HepG2 (cell line): ENCODE measurements around the gene DDN. TPM values are rescaled to one million over a fixed set of nuclear protein-coding genes. Genes with fewer than 3 reads are reported as not detected.

Experiments
- ATAC-seq: fragments of 200-7000 bp; cut with Tn5 transposase; 3 replicates; pipeline ENCODE4 v1.9.1; 2020; ENCODE audit warnings: mild to moderate bottlenecking, moderate library complexity
- BruUV-seq: library from RNA; stranded (reverse); fragments of 400-500 nt; replicated peaks from 2 replicates; lab custom pipeline; 2021; lab: Mats Ljungman, UMichigan
- CTCF ChIA-PET: fragments of 300-600 bp; formaldehyde crosslinking; extraction: SDS; loops from one replicate; lab custom pipeline; 2021; ENCODE audit warnings: low total read pairs, inconsistent platforms, low intra/inter-chr PET ratio; lab: Yijun Ruan, JAX
- POLR2A ChIA-PET: fragments of 350-600 bp; sonication (Branson Sonifier 250); formaldehyde crosslinking; loops from one replicate; lab custom pipeline; 2020; ENCODE audit warnings: antibody characterized with exemption, inconsistent platforms; lab: Yijun Ruan, JAX
- DNase-seq: peaks from one replicate; pipeline ENCODE4 v3.0.0-alpha.2; 2015; ENCODE audit warnings: low spot score
- FAIRE-seq: peaks from 3 replicates; lab custom pipeline; 2011; peaks lifted over from hg19 to GRCh38; lab: Jason Lieb, UNC
- H2AFZ ChIP-seq: one replicate; pipeline ENCODE4 v1.6.1; 2011; ENCODE audit warnings: low read length, inconsistent platforms
- H3K27ac ChIP-seq: fragments of 300-600 bp; 3 replicates; pipeline ENCODE4 v1.8.0; 2011; ENCODE audit warnings: mixed run types, mild to moderate bottlenecking, mixed read lengths, low read length, inconsistent platforms; ENCODE audit not compliant: insufficient read depth; ENCODE audit errors: extremely low read length
- H3K27me3 ChIP-seq, 2 experiments: fragments of 200-600 bp in 1 of 2; 2 replicates in 1 of 2; 3 replicates in 1 of 2; pipeline versions ENCODE4 v1.6.0 to v1.8.0; 2011; ENCODE audit warnings: low read length in 2 of 2, mild to moderate bottlenecking in 2 of 2, moderate library complexity in 2 of 2, inconsistent platforms in 1 of 2; ENCODE audit not compliant: insufficient read depth in 2 of 2, control insufficient read depth in 1 of 2
- H3K36me3 ChIP-seq, 2 experiments: fragments of 200-600 bp in 1 of 2; replicated peaks in 1 of 2; 2 replicates in 1 of 2; 3 replicates in 1 of 2; pipeline versions ENCODE4 v1.5.1 to v1.8.0; 2011; ENCODE audit warnings: low read length in 2 of 2, inconsistent platforms in 1 of 2; ENCODE audit not compliant: insufficient read depth in 2 of 2, control insufficient read depth in 1 of 2
- H3K4me1 ChIP-seq: 2 replicates; pipeline ENCODE4 v1.5.1; 2012; ENCODE audit warnings: low read length, inconsistent platforms; ENCODE audit not compliant: insufficient read depth
- H3K4me2 ChIP-seq: 2 replicates; pipeline ENCODE4 v1.6.0; 2011; ENCODE audit warnings: low read depth, low read length, inconsistent platforms
- H3K4me3 ChIP-seq, 3 experiments: fragments of 200-600 bp in 1 of 3; sonication (generic), shearing (Covaris generic) in 1 of 3; replicated peaks in 1 of 3; 2 replicates each; pipeline ENCODE4 v1.5.1; 2011 to 2016; ENCODE audit warnings: low read length in 3 of 3, inconsistent platforms in 2 of 3, low read depth in 2 of 3, mild to moderate bottlenecking in 2 of 3, control low read depth in 1 of 3, mixed read lengths in 1 of 3; ENCODE audit not compliant: insufficient read depth in 1 of 3
- H3K79me2 ChIP-seq: one replicate; pipeline ENCODE4 v1.6.1; 2011; ENCODE audit warnings: low read length, inconsistent platforms; ENCODE audit not compliant: insufficient read depth
- H3K9ac ChIP-seq: 2 replicates; pipeline ENCODE4 v1.6.0; 2011; ENCODE audit warnings: mild to moderate bottlenecking, low read depth, low read length, inconsistent platforms; ENCODE audit not compliant: insufficient read depth
- H3K9me3 ChIP-seq: 2 replicates; pipeline ENCODE4 v1.5.1; 2012; ENCODE audit warnings: mild to moderate bottlenecking, low read length
- H4K20me1 ChIP-seq: 2 replicates; pipeline ENCODE4 v1.6.0; 2011; ENCODE audit warnings: inconsistent platforms, mild to moderate bottlenecking, low read length, moderate library complexity; ENCODE audit not compliant: insufficient read depth
- AGO2 ChIP-seq: fragments of 200-400 bp; formaldehyde crosslinking; optimal IDR thresholded peaks from 2 replicates; pipeline ENCODE3; 2017; ENCODE audit warnings: mild to moderate bottlenecking, low read depth, low read length, moderate library complexity
- ARID4A ChIP-seq: sonication (generic); formaldehyde crosslinking; IDR thresholded peaks from 2 replicates; pipeline ENCODE4 v1.5.0; 2020; ENCODE audit warnings: mild to moderate bottlenecking, missing genetic modification reagents, borderline replicate concordance
- PAWR ChIP-seq: sonication (generic); formaldehyde crosslinking; IDR thresholded peaks from 2 replicates; pipeline ENCODE4 v1.4.0; 2020; ENCODE audit warnings: missing genetic modification reagents, mild to moderate bottlenecking, borderline replicate concordance
- RBFOX2 ChIP-seq: fragments of 200-400 bp; formaldehyde crosslinking; IDR thresholded peaks from 2 replicates; pipeline ENCODE4 v1.6.1; 2017; ENCODE audit warnings: low read depth, mild to moderate bottlenecking, low read length
- WGBS: methylation state at CpG from one replicate; pipeline ENCODE4 v1.1.6; 2017; ENCODE audit warnings: low lambda C conversion rate; 5-methylcytosine and 5-hydroxymethylcytosine counted together
- in situ Hi-C: cut with HindIII; loops from 2 replicates; pipeline ENCODE4 v1.10.0; 2017; ENCODE audit warnings: low pct_unique_long_range_greater_than_20kb; ENCODE audit not compliant: extremely low pct_ligation_motif_present
- intact Hi-C: fragments of 100-400 bp; cut with micrococcal nuclease; formaldehyde crosslinking; loops from one replicate; pipeline ENCODE4 v1.10.0; 2022; ENCODE audit not compliant: unreplicated experiment
- polyA plus RNA-seq, 8 experiments: library from polyadenylated mRNA; depleted of rRNA in 3 of 8; stranded (reverse) in 7 of 8; unstranded in 1 of 8; fragments of >200 nt; fragmentation: Illumina TruSeq in 4 of 8; extraction: Trizol in 4 of 8; gene quantifications; 2 replicates each; pipeline versions ENCODE4 v1.2.1 to v1.2.3, GENCODE V29; 2011 to 2016; ENCODE audit warnings: low read depth in 4 of 8, missing spikeins in 1 of 8, mixed read lengths in 1 of 8; ENCODE audit not compliant: insufficient read depth in 1 of 8
- total RNA-seq, 5 experiments: library from RNA; depleted of rRNA; stranded (reverse); fragments of >200 nt; fragmentation: Illumina TruSeq; extraction: Trizol; gene quantifications; 2 replicates each; pipeline ENCODE4 v1.2.3, GENCODE V29; 2016; ENCODE audit warnings: low read depth in 1 of 5

The DDN gene
- total and polyA plus RNA-seq, 2 of the 13 experiments (the other 11 are each of a cell fraction or from before 2014, with no cell fraction given): 0.24 to 0.53 TPM

GRCh38 chr12:49033611-49034285, 34.6 kb upstream of the DDN start:
- TF ChIP-seq RBFOX2: 0 out of 2 replicates have a peak, but pooled peaks have one; percentile 20
- TF ChIP-seq PAWR: no peak
- TF ChIP-seq, all 625 proteins: peak for 1
- in situ Hi-C loops (no loop called here), intact Hi-C loops (no loop called here)
- no peak overlapping the region for H3K27ac ChIP-seq
- no peak overlapping the region for H3K4me2 ChIP-seq
- FAIRE-seq: no peak
- no peaks in the 10 kb centered on the region for H3K4me1 ChIP-seq
- BruUV-seq: no TSS peak
- H3K9me3 ChIP-seq: no peaks in the 10 kb centered on the region
- ChIA-PET CTCF (no interaction called here), POLR2A (interaction anchor here (1.4 to 3.0 kb wide), 3 partner anchors 11 to 97 kb away, joined by 3 to 9 read pairs (median 7); partner anchors contain the start of gene TUBA1B)
- H4K20me1 ChIP-seq: no peaks in the 10 kb centered on the region
- no peak overlapping the region for H3K9ac ChIP-seq
- no peak overlapping the region for H2AFZ ChIP-seq
- H3K36me3 ChIP-seq: peaks cover 45 to 85% of the 10 kb centered on the region in 2 experiments; a peak in 4 of 5 replicates
- no peak for DNase-seq
- ATAC-seq: peak; percentile 7; the same call in 2 of the 3 replicates
- no peaks in the 10 kb centered on the region for H3K79me2 ChIP-seq
- WGBS: 92% methylated on average over 5 of the region's 12 CpGs
- H3K27me3 ChIP-seq: no peaks in the 10 kb centered on the region
- H3K4me3 ChIP-seq: no peak overlapping the region

GRCh38 chr12:49032679-49033447, 33.7 kb upstream of the DDN start:
- peaks cover 46 to 85% of the 10 kb centered on the region in 2 experiments for H3K36me3 ChIP-seq
- H3K4me3 ChIP-seq: no peak overlapping the region
- H2AFZ ChIP-seq: no peak overlapping the region
- in situ Hi-C loops: no loop called here
- no peaks in the 10 kb centered on the region for H3K79me2 ChIP-seq
- H3K9me3 ChIP-seq: no peaks in the 10 kb centered on the region
- intact Hi-C loops: no loop called here
- ChIA-PET CTCF (no interaction called here), POLR2A (interaction anchor here (1.4 to 3.0 kb wide), 3 partner anchors 12 to 98 kb away, joined by 3 to 9 read pairs (median 7); partner anchors contain the start of gene TUBA1B)
- H3K9ac ChIP-seq: no peak overlapping the region
- H3K27me3 ChIP-seq: no peaks in the 10 kb centered on the region
- no peak overlapping the region for H3K27ac ChIP-seq
- peak; percentile 94 for TF ChIP-seq AGO2
- TF ChIP-seq ARID4A (CRISPR knock-in tag): no peak
- H3K4me1 ChIP-seq: no peaks in the 10 kb centered on the region
- BruUV-seq: no TSS peak
- no peak for FAIRE-seq
- peak; percentile 13 for ATAC-seq
- no peaks in the 10 kb centered on the region for H4K20me1 ChIP-seq
- DNase-seq: no peak
- no peak overlapping the region for H3K4me2 ChIP-seq
- WGBS: 80% methylated on average over 1 of the region's 3 CpGs
